ENCODE measurements around the gene EPB41L5. TPM values are rescaled to one million over a fixed set of nuclear protein-coding genes. Genes with fewer than 3 reads are reported as not detected.

The EPB41L5 gene
- total and polyA plus RNA-seq, 9 of the 15 experiments (the other 6 are each of a cell fraction or from before 2014, with no cell fraction given) = 2.3 to 14.1 (median 8.2) TPM

- Histone ChIP-seq H3K36me3 (ENCODE audit: control insufficient read depth, insufficient read depth, low read length) (no peaks in the 10 kb centered on the region), H4K20me1 (replicated peaks; ENCODE audit: control insufficient read depth, insufficient read depth, low read length) (no peaks in the 10 kb centered on the region), H2AFZ (ENCODE audit: low read depth, low read length) (no peak overlapping the region), H3K27ac (ENCODE audit: extremely low read depth, low read depth, low read length) (no peak overlapping the region), H3K4me1 (replicated peaks in 1 of 2; ENCODE audit: control insufficient read depth in 2 of 2, insufficient read depth in 2 of 2, low read length in 2 of 2) (peaks cover 0 to 5% of the 10 kb centered on the region in 2 experiments; a peak in 3 of 5 replicates), H3K79me2 (ENCODE audit: control insufficient read depth, insufficient read depth, low read length) (no peaks in the 10 kb centered on the region), H3K4me2 (ENCODE audit: insufficient read depth, low read length) (no peak overlapping the region), H3K9ac (ENCODE audit: insufficient read depth in 1 of 2, low read depth in 2 of 2, low read length in 2 of 2) (no peak overlapping the region), H3K27me3 (ENCODE audit: control insufficient read depth in 2 of 2, insufficient read depth in 2 of 2, low read length in 2 of 2) (peaks cover 0 to 4% of the 10 kb centered on the region in 2 experiments; a peak in 1 of 5 replicates), H3K9me1 (ENCODE audit: control insufficient read depth, insufficient read depth, low read length) (peaks cover 3% of the 10 kb centered on the region), H3K9me3 (replicated peaks; ENCODE audit: control insufficient read depth, insufficient read depth, low read depth, low read length) (no peaks in the 10 kb centered on the region), H3K4me3 (no peak overlapping the region)
- WGBS (ENCODE audit: insufficient coverage, low coverage, missing lambda C conversion rate) = 54% methylated on average over 3 of the region's 3 CpGs
- no peak for ATAC-seq
- ChIA-PET POLR2A (no interaction called here), CTCF (ENCODE audit: low intra/inter-chr PET ratio) (no interaction called here)
- no peak for DNase-seq (ENCODE audit: extremely low read depth in 1 of 4, low spot score in 3 of 4)
- no TSS peak for BruUV-seq (replicated peaks)
- FAIRE-seq = no peak
- no peak for TF ChIP-seq KDM2B (CRISPR knock-in tag; IDR thresholded peaks at IDR 0.05)
- TF ChIP-seq SMC3 (conservative IDR thresholded peaks at IDR 0.05; ENCODE audit: insufficient read depth, low read depth, low read length) = no peak
- no peak for TF ChIP-seq ZC3H8 (IDR thresholded peaks at IDR 0.05)
- no peak for TF ChIP-seq GMEB1 (CRISPR knock-in tag; IDR thresholded peaks at IDR 0.05)
- no peak for TF ChIP-seq CREB3 (tag; conservative IDR thresholded peaks at IDR 0.05; ENCODE audit: low read depth)
- TF ChIP-seq HES1 (IDR thresholded peaks at IDR 0.05; ENCODE audit: low read depth) = no peak
- TF ChIP-seq CCAR2 (IDR thresholded peaks at IDR 0.05; ENCODE audit: low read depth, low read length) = no peak
- TF ChIP-seq CCNT2 (IDR thresholded peaks at IDR 0.05; ENCODE audit: borderline replicate concordance, extremely low read depth, insufficient read length, low read depth, low read length) = no peak
- TF ChIP-seq HINFP (tag; conservative IDR thresholded peaks at IDR 0.05; ENCODE audit: low read depth) = no peak
- TF ChIP-seq RNF219 (CRISPR knock-in tag; IDR thresholded peaks at IDR 0.05) = no peak
- TF ChIP-seq FOS (IDR thresholded peaks at IDR 0.05; ENCODE audit: extremely low read depth, insufficient read length) = no peak
- no peak for TF ChIP-seq MCM3 (IDR thresholded peaks at IDR 0.05)
- TF ChIP-seq THRAP3 (IDR thresholded peaks at IDR 0.05; ENCODE audit: borderline replicate concordance) = no peak
- no peak for TF ChIP-seq ZEB2 (IDR thresholded peaks at IDR 0.05)
- no peak for TF ChIP-seq HMGN3 (IDR thresholded peaks at IDR 0.05; ENCODE audit: borderline replicate concordance, extremely low read depth, insufficient read length, low read depth, low read length)
- in situ Hi-C loops (cut with MboI) = no loop called here
- intact Hi-C loops (cut with micrococcal nuclease) = no loop called here
Measured at GRCh38 chr2:120180066-120180465, 167.2 kb downstream of the EPB41L5 start.
